RWPE1 (cell line): ENCODE data around the gene PLXND1.

Experiments
- CTCF ChIA-PET: fragments of 350-600 bp; sonication (Branson Sonifier 250); formaldehyde crosslinking; extraction: SDS; loops from one replicate; lab custom pipeline; 2021; lab: Yijun Ruan, JAX
- POLR2A ChIA-PET: fragments of 400-600 bp; formaldehyde crosslinking; extraction: SDS; loops from one replicate; lab custom pipeline; 2020; ENCODE audit warnings: antibody characterized with exemption; ENCODE audit not compliant: low non-redundant PET; lab: Yijun Ruan, JAX
- DNase-seq: peaks from one replicate; pipeline ENCODE4 v3.0.0; 2012; ENCODE audit warnings: low spot score
- H3K27ac ChIP-seq: fragments of 450-650 bp; 2 replicates; pipeline ENCODE4 v1.5.1; 2017
- CTCF ChIP-seq: fragments of 450-650 bp; conservative IDR thresholded peaks from 2 replicates; pipeline ENCODE4 v1.5.1; 2017; ENCODE audit warnings: low read depth, mild to moderate bottlenecking

The PLXND1 gene

GRCh38 chr3:129592381-129593131 lies 13.9 kb downstream of the PLXND1 start:
- H3K27ac ChIP-seq: no peak overlapping the region
- TF ChIP-seq CTCF: no peak
- no peak for DNase-seq
- ChIA-PET POLR2A (no interaction called here), CTCF (no interaction called here)

GRCh38 chr3:129591932-129592331 lies 14.5 kb downstream of the PLXND1 start:
- no peak overlapping the region for H3K27ac ChIP-seq
- CTCF ChIA-PET: no interaction called here
- no peak for TF ChIP-seq CTCF
- DNase-seq: no peak
- POLR2A ChIA-PET: no interaction called here

- POLR2A ChIA-PET: no interaction called here
- TF ChIP-seq CTCF: no peak
- H3K27ac ChIP-seq: no peak overlapping the region
- DNase-seq: no peak
- CTCF ChIA-PET: no interaction called here
Measured at GRCh38 chr3:129590215-129590614, 16.3 kb downstream of the PLXND1 start.

GRCh38 chr3:129587566-129588210 lies 18.8 kb downstream of the PLXND1 start:
- ChIA-PET POLR2A (no interaction called here), CTCF (interaction anchor here (0.8 kb wide), 1 partner anchor 11 kb away, joined by 3 read pairs; no protein-coding TSS in a partner anchor)
- DNase-seq: no peak
- TF ChIP-seq CTCF: no peak
- peak overlapping the region; percentile 86 for H3K27ac ChIP-seq

- ChIA-PET POLR2A (no interaction called here), CTCF (interaction anchor here (0.8 kb wide), 1 partner anchor 10 kb away, joined by 3 read pairs; no protein-coding TSS in a partner anchor)
- peak; percentile 42 for DNase-seq
- TF ChIP-seq CTCF: no peak
- H3K27ac ChIP-seq: peak overlapping the region; percentile 86
Measured at GRCh38 chr3:129586746-129587430, 19.6 kb downstream of the PLXND1 start.

DNA sequence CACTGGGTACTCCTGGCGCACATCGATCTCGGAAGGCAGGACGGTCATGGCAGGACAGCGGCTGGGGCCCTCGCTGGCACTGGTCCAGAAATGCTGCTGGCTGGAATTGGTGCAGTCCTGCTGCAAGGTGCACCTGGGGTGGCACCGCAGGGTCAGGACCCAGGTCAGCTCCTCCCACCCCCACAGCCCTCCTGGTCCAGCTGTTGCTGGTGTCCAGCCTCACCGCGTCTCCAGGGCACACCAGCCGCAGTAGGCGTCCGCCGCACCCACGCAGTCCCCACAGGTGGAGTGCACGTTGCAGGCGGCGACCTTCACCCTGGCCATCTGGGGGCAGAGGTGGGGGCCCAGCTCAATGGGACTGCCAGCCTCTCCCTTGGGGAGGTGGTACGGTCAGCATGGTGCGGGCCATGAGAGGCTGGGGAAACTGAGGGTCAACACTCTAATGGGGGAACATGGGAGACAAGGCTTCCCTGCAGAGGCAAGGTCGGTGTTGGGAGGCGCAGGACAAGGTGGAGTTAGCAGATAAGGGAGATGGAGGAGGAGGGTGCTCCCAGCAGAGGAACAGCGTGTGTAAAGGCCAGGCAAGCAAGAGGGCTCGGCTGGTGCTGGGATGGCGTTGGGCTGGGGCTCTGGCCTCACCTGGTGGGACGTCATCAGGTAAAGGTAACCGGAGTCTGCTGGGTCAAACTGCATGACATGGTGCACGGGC lies 20.4 kb downstream of the PLXND1 start:
- TF ChIP-seq CTCF: no peak
- peak overlapping the region; percentile 86 for H3K27ac ChIP-seq
- POLR2A ChIA-PET: no interaction called here
- DNase-seq: no peak
- CTCF ChIA-PET: no interaction called here
